ENCODE data around the gene RCN2.
"Not testable (repeated sequence)": the region's sequence is repeated elsewhere in the genome, so short reads cannot be mapped to it uniquely, and the experiment has no call there.

RCN2 gene

GRCh38 chr15:76932135-76932966, 802 bp downstream of the RCN2 start:
- peak in 1 of 2 donors; percentile 4 for DNase-seq

GRCh38 chr15:76935620-76936019, 4.1 kb downstream of the RCN2 start:
- DNase-seq, result no peak

- no peak for DNase-seq
These were observed 5.1 kb downstream of the RCN2 start for GRCh38 chr15:76936671-76937070.

- DNase-seq, result no peak
These were observed 7.2 kb downstream of the RCN2 start for GRCh38 chr15:76938752-76939151.

- DNase-seq, result peak in 1 of 2 donors; percentile 7
These were observed 8.2 kb downstream of the RCN2 start for GRCh38 chr15:76939715-76940114.

GRCh38 chr15:76941636-76942035, 10.1 kb downstream of the RCN2 start:
- DNase-seq, result no peak

- no peak for DNase-seq
These were observed 10.8 kb downstream of the RCN2 start for GRCh38 chr15:76942331-76942730.

- no peak for DNase-seq
These were observed 14.0 kb downstream of the RCN2 start for GRCh38 chr15:76945494-76946093.

- DNase-seq, result no peak
These were observed 15.9 kb downstream of the RCN2 start for GRCh38 chr15:76947454-76947853.

GRCh38 chr15:76951220-76951619, 19.7 kb downstream of the RCN2 start:
- DNase-seq, result no peak

GRCh38 chr15:76953913-76954312, 22.4 kb downstream of the RCN2 start:
- DNase-seq, result no peak

GRCh38 chr15:76954744-76955143, 23.2 kb downstream of the RCN2 start:
- DNase-seq, result no peak

GRCh38 chr15:76961268-76962011, 29.9 kb downstream of the RCN2 start:
- DNase-seq, result no peak

- DNase-seq, result no peak
These were observed 30.9 kb downstream of the RCN2 start for GRCh38 chr15:76962337-76963013.

- DNase-seq, result no peak
These were observed 32.0 kb downstream of the RCN2 start for GRCh38 chr15:76963596-76963995.

GRCh38 chr15:76964157-76964556, 32.6 kb downstream of the RCN2 start:
- DNase-seq, result no peak

- not testable (repeated sequence) for DNase-seq
These were observed 34.5 kb downstream of the RCN2 start for GRCh38 chr15:76966051-76966450.

- DNase-seq, result no peak
These were observed 35.5 kb downstream of the RCN2 start for GRCh38 chr15:76967067-76967466.

- DNase-seq, result no peak
These were observed 36.8 kb downstream of the RCN2 start for GRCh38 chr15:76968306-76968705.

- DNase-seq, result no peak
These were observed 41.1 kb downstream of the RCN2 start for GRCh38 chr15:76972389-76973361.

- peak in 1 of 2 donors; percentile 18 for DNase-seq
These were observed 41.8 kb downstream of the RCN2 start for GRCh38 chr15:76973362-76973743.

GRCh38 chr15:76973906-76974305, 42.4 kb downstream of the RCN2 start:
- no peak for DNase-seq
